Measurements from ENCODE around the gene HOXA3.

The HOXA3 gene

GRCh38 chr7:27177795-27178320, 25.5 kb upstream of the HOXA3 start:
- no peak for DNase-seq

- no peak for DNase-seq
Measured at GRCh38 chr7:27176962-27177794, 24.8 kb upstream of the HOXA3 start.

- DNase-seq = no peak
Measured at GRCh38 chr7:27176524-27176845, 24.1 kb upstream of the HOXA3 start.

- DNase-seq = no peak
Measured at GRCh38 chr7:27175626-27176523, 23.5 kb upstream of the HOXA3 start.

GRCh38 chr7:27174874-27175625, 22.7 kb upstream of the HOXA3 start:
- no peak for DNase-seq

GRCh38 chr7:27173956-27174873, 21.8 kb upstream of the HOXA3 start, which contains the start of gene HOXA10:
TSS of gene HOXA10 (minus strand) at chr7:27174320. CDS start at chr7:27174306, 14 bp downstream.
- DNase-seq = no peak

- DNase-seq = no peak
Measured at GRCh38 chr7:27173511-27173955, 21.1 kb upstream of the HOXA3 start.

GRCh38 chr7:27172823-27173510, 20.6 kb upstream of the HOXA3 start:
- no peak for DNase-seq

GRCh38 chr7:27172315-27172774, 20.0 kb upstream of the HOXA3 start:
- no peak for DNase-seq

- DNase-seq = no peak
Measured at GRCh38 chr7:27171637-27172314, 19.4 kb upstream of the HOXA3 start.

- DNase-seq = no peak
Measured at GRCh38 chr7:27171325-27171636, 18.9 kb upstream of the HOXA3 start.

GRCh38 chr7:27170426-27171324, 18.3 kb upstream of the HOXA3 start:
- DNase-seq = no peak

GRCh38 chr7:27169658-27170425, 17.5 kb upstream of the HOXA3 start:
- no peak for DNase-seq

GRCh38 chr7:27168265-27168947, 16.0 kb upstream of the HOXA3 start:
- no peak for DNase-seq

GRCh38 chr7:27167916-27168264, 15.5 kb upstream of the HOXA3 start:
- no peak for DNase-seq

- no peak for DNase-seq
Measured at GRCh38 chr7:27166531-27167505, 14.4 kb upstream of the HOXA3 start.

All from T-helper 1 cell (primary cell).